K562 (cell line): ENCODE data around the gene SPRTN. TPM values are rescaled to one million over a fixed set of nuclear protein-coding genes. Genes with fewer than 3 reads are reported as not detected.

Experiments used
- ATAC-seq: fragments of 200-7000 bp; cut with Tn5 transposase; 3 replicates; pipeline ENCODE4 v1.9.1; 2020; ENCODE audit warnings: moderate library complexity
- BruUV-seq: library from RNA; stranded (reverse); fragments of 400-500 nt; replicated peaks from 2 replicates; lab custom pipeline; 2021; lab: Mats Ljungman, UMichigan
- CTCF ChIA-PET: fragments of 300-600 bp; formaldehyde crosslinking; extraction: SDS; loops from one replicate; lab custom pipeline; 2021; ENCODE audit warnings: low intra/inter-chr PET ratio; lab: Yijun Ruan, JAX
- POLR2A ChIA-PET: fragments of 300-600, 350-650 bp; sonication (Branson Sonifier 250); formaldehyde crosslinking; extraction: SDS; loops from one replicate; lab custom pipeline; 2021; ENCODE audit warnings: antibody characterized with exemption, inconsistent platforms; lab: Yijun Ruan, JAX
- DNase-seq, 4 experiments: peaks; one replicate each; pipeline versions ENCODE4 v3.0.0 to v3.0.0-alpha.2; 2011 to 2018; ENCODE audit warnings: low spot score in 3 of 4, mixed read lengths in 3 of 4; ENCODE audit errors: extremely low read depth in 1 of 4
- FAIRE-seq: peaks from 2 replicates; lab custom pipeline; 2011; peaks lifted over from hg19 to GRCh38; lab: Jason Lieb, UNC
- H2AFZ ChIP-seq: 2 replicates; pipeline ENCODE4 v1.6.0; 2011; ENCODE audit warnings: low read depth, low read length, control low read depth, inconsistent platforms
- H3K27ac ChIP-seq: fragments of 200-600 bp; 3 replicates; pipeline ENCODE4 v1.8.0; 2011; ENCODE audit warnings: low read depth, mild to moderate bottlenecking, control low read depth, inconsistent platforms, low read length, moderate library complexity, mixed read lengths; ENCODE audit errors: extremely low read depth
- H3K27me3 ChIP-seq, 2 experiments: fragments of 300-600 bp in 1 of 2; 2 replicates in 1 of 2; 3 replicates in 1 of 2; pipeline versions ENCODE4 v1.6.0 to v1.8.0; 2011; ENCODE audit warnings: inconsistent platforms in 2 of 2, low read length in 2 of 2, mild to moderate bottlenecking in 1 of 2, mixed read lengths in 1 of 2, moderate library complexity in 1 of 2; ENCODE audit not compliant: control insufficient read depth in 2 of 2, insufficient read depth in 2 of 2
- H3K36me3 ChIP-seq: fragments of 300-600 bp; 3 replicates; pipeline ENCODE4 v1.8.0; 2011; ENCODE audit warnings: mild to moderate bottlenecking, low read length, inconsistent platforms; ENCODE audit not compliant: control insufficient read depth, insufficient read depth
- H3K4me1 ChIP-seq, 2 experiments: fragments of 200-600 bp in 1 of 2; replicated peaks in 1 of 2; 2 replicates in 1 of 2; 3 replicates in 1 of 2; pipeline versions ENCODE4 v1.5.1 to v1.8.0; 2011; ENCODE audit warnings: inconsistent platforms in 2 of 2, low read length in 2 of 2, mild to moderate bottlenecking in 1 of 2, mixed read lengths in 1 of 2, moderate library complexity in 1 of 2; ENCODE audit not compliant: control insufficient read depth in 2 of 2, insufficient read depth in 2 of 2
- H3K4me2 ChIP-seq: 2 replicates; pipeline ENCODE4 v1.6.1; 2011; ENCODE audit warnings: low read length, control low read depth, inconsistent platforms, mixed read lengths; ENCODE audit not compliant: insufficient read depth
- H3K4me3 ChIP-seq: fragments of 200-600 bp; sonication (generic), shearing (Covaris generic); 2 replicates; pipeline ENCODE4 v1.5.1; 2016; ENCODE audit warnings: control low read depth, inconsistent platforms
- H3K79me2 ChIP-seq: fragments of 200-600 bp; 3 replicates; pipeline ENCODE4 v1.8.0; 2011; ENCODE audit warnings: low read length, inconsistent platforms; ENCODE audit not compliant: control insufficient read depth, insufficient read depth
- H3K9ac ChIP-seq, 2 experiments: 2 replicates each; pipeline versions ENCODE4 v1.6.0 to v1.6.1; 2011; ENCODE audit warnings: low read depth in 2 of 2, low read length in 2 of 2, control low read depth in 1 of 2, inconsistent platforms in 1 of 2, mild to moderate bottlenecking in 1 of 2, mixed read lengths in 1 of 2; ENCODE audit not compliant: insufficient read depth in 1 of 2
- H3K9me1 ChIP-seq: one replicate; pipeline ENCODE4 v1.6.0; 2011; ENCODE audit warnings: inconsistent platforms, mild to moderate bottlenecking, low read length, moderate library complexity; ENCODE audit not compliant: control insufficient read depth, insufficient read depth
- H3K9me3 ChIP-seq: replicated peaks from 2 replicates; pipeline ENCODE4 v1.5.1; 2011; ENCODE audit warnings: low read depth, low read length, inconsistent platforms; ENCODE audit not compliant: control insufficient read depth, insufficient read depth
- H4K20me1 ChIP-seq: replicated peaks from 2 replicates; pipeline ENCODE4 v1.6.1; 2011; ENCODE audit warnings: low read length, inconsistent platforms, mixed read lengths; ENCODE audit not compliant: control insufficient read depth, insufficient read depth
- KAT2B ChIP-seq: IDR thresholded peaks from one replicate; pipeline ENCODE4 v1.6.1; 2012; ENCODE audit warnings: low read depth, mild to moderate bottlenecking, control low read depth, inconsistent platforms, low read length, moderate library complexity
- SP2 ChIP-seq: IDR thresholded peaks from 2 replicates; pipeline ENCODE4 v1.6.1; 2011; ENCODE audit warnings: mild to moderate bottlenecking, low read depth, low read length, moderate library complexity; ENCODE audit not compliant: poor library complexity, severe bottlenecking; ENCODE audit errors: extremely low read depth
- ZNF778 ChIP-seq: fragments of 450-650 bp; formaldehyde crosslinking; IDR thresholded peaks from 2 replicates; pipeline ENCODE4 v1.4.0; 2020; ENCODE audit warnings: mild to moderate bottlenecking, moderate library complexity
- WGBS: fragments of 100-300 bp; shearing (Covaris generic); methylation state at CpG from one replicate; pipeline ENCODE4 v1.1.6; 2016; ENCODE audit warnings: low coverage, mixed read lengths; ENCODE audit not compliant: insufficient coverage; ENCODE audit errors: missing lambda C conversion rate; 5-methylcytosine and 5-hydroxymethylcytosine counted together
- in situ Hi-C: fragments of 300-500 bp; cut with MboI; formaldehyde crosslinking; loops from 4 replicates; pipeline ENCODE4 v1.15.0; 2018; ENCODE audit warnings: inconsistent platforms, mixed read lengths
- intact Hi-C: fragments of 100-400 bp; cut with micrococcal nuclease; formaldehyde crosslinking; loops from 2 replicates; pipeline ENCODE4 v1.14.2; 2022
- polyA plus RNA-seq, 8 experiments: library from polyadenylated mRNA; depleted of rRNA in 4 of 8; stranded (reverse) in 5 of 8; unstranded in 3 of 8; fragments of >200 nt; fragmentation: Nextera tagmentation in 2 of 8; fragmentation: Illumina TruSeq in 1 of 8; extraction: Ambion mirVana in 2 of 8; extraction: Trizol in 1 of 8; gene quantifications; 2 replicates each; pipeline versions ENCODE4 v1.2.1 to v1.2.3, GENCODE V29; 2011 to 2014; ENCODE audit warnings: inconsistent platforms in 1 of 8, missing spikeins in 1 of 8
- total RNA-seq, 7 experiments: library from RNA; depleted of rRNA in 6 of 7; stranded (reverse); fragments of >200 nt in 6 of 7; fragmentation: Illumina TruSeq in 2 of 7; extraction: Trizol in 2 of 7; gene quantifications; 2 replicates each; pipeline versions ENCODE4 v1.2.1 to v1.2.3, GENCODE V29; 2011 to 2021; ENCODE audit warnings: low replicate concordance in 1 of 7
- TF ChIP-seq, protein P1 (sequence below): fragments of 250-450 bp; sonication (Bioruptor Pico); IDR thresholded peaks from 2 replicates; pipeline ENCODE4 v1.8.0; 2022; ENCODE audit warnings: inconsistent platforms

The SPRTN gene
- total and polyA plus RNA-seq, 9 of the 15 experiments (the other 6 are each of a cell fraction or from before 2014, with no cell fraction given), result 8.1 to 32.5 (median 21.2) TPM

DNA sequence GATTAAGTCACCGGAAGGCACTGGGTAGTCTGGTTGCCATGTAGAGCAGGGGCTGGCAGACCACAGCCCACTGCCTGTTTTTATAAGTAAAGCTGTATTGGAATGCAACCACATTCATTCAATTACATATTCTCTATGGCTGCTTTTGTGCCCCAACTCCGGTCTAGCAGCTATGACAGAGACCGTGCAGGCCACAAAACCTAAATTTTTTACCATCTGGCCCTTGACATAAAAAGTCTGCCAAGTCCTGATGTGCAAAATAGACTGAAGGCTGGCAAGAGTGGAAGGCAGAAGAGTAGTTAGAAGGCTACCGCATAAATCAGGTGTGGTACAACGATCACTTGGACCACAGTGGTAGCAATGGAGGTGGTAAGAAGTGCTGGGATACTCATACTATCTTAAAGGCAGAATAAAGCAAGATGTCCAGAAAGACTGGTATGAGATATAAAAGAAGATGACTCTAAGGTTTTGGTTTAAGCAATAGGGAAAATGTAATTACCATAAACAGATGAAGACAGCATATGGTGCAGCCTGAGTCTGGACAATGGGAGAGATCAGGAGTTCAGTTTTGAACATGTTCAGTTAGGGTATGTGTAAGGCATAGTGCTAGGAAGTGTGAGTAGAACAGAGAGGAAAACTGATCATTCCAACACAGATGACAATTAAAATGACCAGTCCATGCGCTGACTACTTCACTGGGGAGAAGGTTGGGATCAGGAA, 46.8 kb downstream of the SPRTN start:
- no peak overlapping the region for H3K4me2 ChIP-seq
- intact Hi-C loops (no loop called here), in situ Hi-C loops (no loop called here)
- ChIA-PET CTCF (no interaction called here), POLR2A (interaction anchor here (1.6 kb wide), 1 partner anchor 16 kb away, joined by 4 read pairs; no protein-coding TSS in a partner anchor)
- no peak for DNase-seq
- no peak overlapping the region for H3K27ac ChIP-seq
- BruUV-seq, result no TSS peak
- no peaks in the 10 kb centered on the region for H3K27me3 ChIP-seq
- TF ChIP-seq SP2, result no peak
- no peak overlapping the region for H3K4me3 ChIP-seq
- H3K9ac ChIP-seq, result no peak overlapping the region
- H3K36me3 ChIP-seq, result peaks cover 5% of the 10 kb centered on the region; the same call in 2 of the 3 replicates
- peaks cover 6% of the 10 kb centered on the region; the same call in 1 of the 2 replicates for H4K20me1 ChIP-seq
- WGBS, result 94% methylated on average over 6 of the region's 6 CpGs
- FAIRE-seq, result no peak
- peaks cover 88% of the 10 kb centered on the region for H3K79me2 ChIP-seq
- H2AFZ ChIP-seq, result no peak overlapping the region
- no peaks in the 10 kb centered on the region for H3K9me1 ChIP-seq
- no peaks in the 10 kb centered on the region for H3K4me1 ChIP-seq
- ATAC-seq, result peak; percentile 50
- no peaks in the 10 kb centered on the region for H3K9me3 ChIP-seq

DNA sequence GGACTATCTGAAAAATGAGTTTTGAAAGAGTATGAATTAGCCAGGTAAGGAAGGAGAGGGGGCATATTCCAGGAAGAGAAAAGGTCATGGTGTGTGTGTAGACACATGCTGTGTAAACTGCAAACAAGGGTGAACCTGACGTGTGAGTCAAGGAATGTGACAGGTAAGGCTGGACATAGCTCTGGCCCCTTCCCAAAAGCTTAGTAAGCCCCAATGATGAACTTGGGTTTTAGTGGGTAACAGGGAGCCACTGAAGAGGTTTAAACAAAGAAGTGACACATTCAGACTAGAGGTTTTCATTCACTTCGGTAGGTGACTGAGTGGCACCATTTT, 47.3 kb downstream of the SPRTN start:
- H3K4me1 ChIP-seq, result no peaks in the 10 kb centered on the region
- H3K9me1 ChIP-seq, result no peaks in the 10 kb centered on the region
- no peak overlapping the region for H3K9ac ChIP-seq
- 70% methylated on average over 2 of the region's 2 CpGs for WGBS
- H3K4me3 ChIP-seq, result no peak overlapping the region
- no peak overlapping the region for H3K27ac ChIP-seq
- H3K36me3 ChIP-seq, result peaks cover 5% of the 10 kb centered on the region; the same call in 2 of the 3 replicates
- H4K20me1 ChIP-seq, result peaks cover 5% of the 10 kb centered on the region; the same call in 1 of the 2 replicates
- no peak for TF ChIP-seq KAT2B
- TF ChIP-seq, protein P1, sequence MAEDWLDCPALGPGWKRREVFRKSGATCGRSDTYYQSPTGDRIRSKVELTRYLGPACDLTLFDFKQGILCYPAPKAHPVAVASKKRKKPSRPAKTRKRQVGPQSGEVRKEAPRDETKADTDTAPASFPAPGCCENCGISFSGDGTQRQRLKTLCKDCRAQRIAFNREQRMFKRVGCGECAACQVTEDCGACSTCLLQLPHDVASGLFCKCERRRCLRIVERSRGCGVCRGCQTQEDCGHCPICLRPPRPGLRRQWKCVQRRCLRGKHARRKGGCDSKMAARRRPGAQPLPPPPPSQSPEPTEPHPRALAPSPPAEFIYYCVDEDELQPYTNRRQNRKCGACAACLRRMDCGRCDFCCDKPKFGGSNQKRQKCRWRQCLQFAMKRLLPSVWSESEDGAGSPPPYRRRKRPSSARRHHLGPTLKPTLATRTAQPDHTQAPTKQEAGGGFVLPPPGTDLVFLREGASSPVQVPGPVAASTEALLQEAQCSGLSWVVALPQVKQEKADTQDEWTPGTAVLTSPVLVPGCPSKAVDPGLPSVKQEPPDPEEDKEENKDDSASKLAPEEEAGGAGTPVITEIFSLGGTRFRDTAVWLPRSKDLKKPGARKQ, result no peak
- no peak for TF ChIP-seq ZNF778
- no peak overlapping the region for H3K4me2 ChIP-seq
- FAIRE-seq (no peak), DNase-seq (no peak), ATAC-seq (peak; percentile 24)
- no TSS peak for BruUV-seq
- in situ Hi-C loops, result no loop called here
- H3K79me2 ChIP-seq, result peaks cover 91% of the 10 kb centered on the region
- H3K9me3 ChIP-seq, result no peaks in the 10 kb centered on the region
- no peak overlapping the region for H2AFZ ChIP-seq
- ChIA-PET CTCF (no interaction called here), POLR2A (interaction anchor here (1.6 kb wide), 1 partner anchor 15 kb away, joined by 4 read pairs; no protein-coding TSS in a partner anchor)
- no peaks in the 10 kb centered on the region for H3K27me3 ChIP-seq
- intact Hi-C loops, result no loop called here
